Neural progenitor cell (in vitro differentiated cells): ENCODE data around the gene PRKCA.

Source experiments
- EZH2 ChIP-seq: fragments of 200-600 bp; sonication (generic); IDR thresholded peaks from 2 replicates; pipeline ENCODE4 v1.6.1; 2017; ENCODE audit warnings: antibody characterized with exemption, mild to moderate bottlenecking, moderate library complexity
- EZH2phosphoT487 ChIP-seq: fragments of 200-600 bp; sonication (generic); IDR thresholded peaks from 2 replicates; pipeline ENCODE4 v1.6.1; 2017; ENCODE audit warnings: antibody characterized with exemption
- TF ChIP-seq, protein P1 (sequence below): fragments of 200-600 bp; sonication (generic); IDR thresholded peaks from 2 replicates; pipeline ENCODE4 v1.5.1; 2017; ENCODE audit warnings: antibody characterized with exemption, mild to moderate bottlenecking

DNA sequence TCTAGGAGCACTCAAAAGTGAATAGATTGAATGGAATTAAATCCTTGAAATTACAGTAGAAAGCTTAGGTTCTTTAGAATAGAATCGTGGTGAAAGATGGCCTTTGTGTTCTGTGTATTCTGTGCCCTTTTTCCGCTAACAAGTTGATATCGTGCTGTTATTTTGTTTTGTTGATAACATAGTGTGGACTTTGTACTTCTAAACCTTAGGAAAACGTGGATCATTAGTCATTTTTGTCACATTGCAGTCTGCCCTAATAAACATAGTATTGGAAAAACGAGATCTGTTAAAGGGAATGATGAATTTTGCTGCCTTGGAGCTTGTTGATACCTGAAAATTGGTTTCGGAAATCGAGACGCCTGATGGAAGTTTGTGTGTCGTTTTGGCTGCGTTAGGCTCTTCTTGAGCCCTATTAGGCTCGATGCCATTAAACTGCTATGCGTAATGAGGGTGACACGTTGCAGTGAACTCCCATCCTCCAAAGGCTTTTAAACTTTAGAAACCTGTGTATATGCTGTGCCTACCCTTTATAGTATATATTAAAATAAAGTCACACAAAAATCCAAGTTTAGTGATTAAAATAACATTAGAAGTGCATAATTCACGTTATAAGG is 145.7 kb downstream of the PRKCA start:
- TF ChIP-seq, protein P1, sequence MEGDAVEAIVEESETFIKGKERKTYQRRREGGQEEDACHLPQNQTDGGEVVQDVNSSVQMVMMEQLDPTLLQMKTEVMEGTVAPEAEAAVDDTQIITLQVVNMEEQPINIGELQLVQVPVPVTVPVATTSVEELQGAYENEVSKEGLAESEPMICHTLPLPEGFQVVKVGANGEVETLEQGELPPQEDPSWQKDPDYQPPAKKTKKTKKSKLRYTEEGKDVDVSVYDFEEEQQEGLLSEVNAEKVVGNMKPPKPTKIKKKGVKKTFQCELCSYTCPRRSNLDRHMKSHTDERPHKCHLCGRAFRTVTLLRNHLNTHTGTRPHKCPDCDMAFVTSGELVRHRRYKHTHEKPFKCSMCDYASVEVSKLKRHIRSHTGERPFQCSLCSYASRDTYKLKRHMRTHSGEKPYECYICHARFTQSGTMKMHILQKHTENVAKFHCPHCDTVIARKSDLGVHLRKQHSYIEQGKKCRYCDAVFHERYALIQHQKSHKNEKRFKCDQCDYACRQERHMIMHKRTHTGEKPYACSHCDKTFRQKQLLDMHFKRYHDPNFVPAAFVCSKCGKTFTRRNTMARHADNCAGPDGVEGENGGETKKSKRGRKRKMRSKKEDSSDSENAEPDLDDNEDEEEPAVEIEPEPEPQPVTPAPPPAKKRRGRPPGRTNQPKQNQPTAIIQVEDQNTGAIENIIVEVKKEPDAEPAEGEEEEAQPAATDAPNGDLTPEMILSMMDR: no peak
- no peak for TF ChIP-seq EZH2
- no peak for TF ChIP-seq EZH2phosphoT487
